Measurements from ENCODE around the gene FLCN.

GRCh38 chr17:17164676-17165075, 72.3 kb downstream of the FLCN start:
- no peak for TF ChIP-seq NFIC (IDR thresholded peaks at IDR 0.05; ENCODE audit: low read depth, low read length)
- TF ChIP-seq CHD2 (IDR thresholded peaks at IDR 0.05; ENCODE audit: borderline replicate concordance, low read depth, low read length) = no peak
- TF ChIP-seq SMC3 (IDR thresholded peaks at IDR 0.05; ENCODE audit: borderline replicate concordance, low read length) = no peak
- TF ChIP-seq, protein P1, sequence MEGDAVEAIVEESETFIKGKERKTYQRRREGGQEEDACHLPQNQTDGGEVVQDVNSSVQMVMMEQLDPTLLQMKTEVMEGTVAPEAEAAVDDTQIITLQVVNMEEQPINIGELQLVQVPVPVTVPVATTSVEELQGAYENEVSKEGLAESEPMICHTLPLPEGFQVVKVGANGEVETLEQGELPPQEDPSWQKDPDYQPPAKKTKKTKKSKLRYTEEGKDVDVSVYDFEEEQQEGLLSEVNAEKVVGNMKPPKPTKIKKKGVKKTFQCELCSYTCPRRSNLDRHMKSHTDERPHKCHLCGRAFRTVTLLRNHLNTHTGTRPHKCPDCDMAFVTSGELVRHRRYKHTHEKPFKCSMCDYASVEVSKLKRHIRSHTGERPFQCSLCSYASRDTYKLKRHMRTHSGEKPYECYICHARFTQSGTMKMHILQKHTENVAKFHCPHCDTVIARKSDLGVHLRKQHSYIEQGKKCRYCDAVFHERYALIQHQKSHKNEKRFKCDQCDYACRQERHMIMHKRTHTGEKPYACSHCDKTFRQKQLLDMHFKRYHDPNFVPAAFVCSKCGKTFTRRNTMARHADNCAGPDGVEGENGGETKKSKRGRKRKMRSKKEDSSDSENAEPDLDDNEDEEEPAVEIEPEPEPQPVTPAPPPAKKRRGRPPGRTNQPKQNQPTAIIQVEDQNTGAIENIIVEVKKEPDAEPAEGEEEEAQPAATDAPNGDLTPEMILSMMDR (IDR thresholded peaks at IDR 0.05 in 2 of 3, conservative IDR thresholded peaks at IDR 0.05 in 1 of 3; ENCODE audit: control insufficient read depth in 2 of 3, extremely low read depth in 1 of 3, insufficient read depth in 1 of 3, low read depth in 3 of 3, low read length in 3 of 3) = no peak
- no peak for TF ChIP-seq MTA3 (IDR thresholded peaks at IDR 0.05; ENCODE audit: borderline replicate concordance, low read length)
- TF ChIP-seq SPI1 (IDR thresholded peaks at IDR 0.05; ENCODE audit: borderline replicate concordance, insufficient read depth, low read depth, low read length) = no peak
- TF ChIP-seq, protein P2, sequence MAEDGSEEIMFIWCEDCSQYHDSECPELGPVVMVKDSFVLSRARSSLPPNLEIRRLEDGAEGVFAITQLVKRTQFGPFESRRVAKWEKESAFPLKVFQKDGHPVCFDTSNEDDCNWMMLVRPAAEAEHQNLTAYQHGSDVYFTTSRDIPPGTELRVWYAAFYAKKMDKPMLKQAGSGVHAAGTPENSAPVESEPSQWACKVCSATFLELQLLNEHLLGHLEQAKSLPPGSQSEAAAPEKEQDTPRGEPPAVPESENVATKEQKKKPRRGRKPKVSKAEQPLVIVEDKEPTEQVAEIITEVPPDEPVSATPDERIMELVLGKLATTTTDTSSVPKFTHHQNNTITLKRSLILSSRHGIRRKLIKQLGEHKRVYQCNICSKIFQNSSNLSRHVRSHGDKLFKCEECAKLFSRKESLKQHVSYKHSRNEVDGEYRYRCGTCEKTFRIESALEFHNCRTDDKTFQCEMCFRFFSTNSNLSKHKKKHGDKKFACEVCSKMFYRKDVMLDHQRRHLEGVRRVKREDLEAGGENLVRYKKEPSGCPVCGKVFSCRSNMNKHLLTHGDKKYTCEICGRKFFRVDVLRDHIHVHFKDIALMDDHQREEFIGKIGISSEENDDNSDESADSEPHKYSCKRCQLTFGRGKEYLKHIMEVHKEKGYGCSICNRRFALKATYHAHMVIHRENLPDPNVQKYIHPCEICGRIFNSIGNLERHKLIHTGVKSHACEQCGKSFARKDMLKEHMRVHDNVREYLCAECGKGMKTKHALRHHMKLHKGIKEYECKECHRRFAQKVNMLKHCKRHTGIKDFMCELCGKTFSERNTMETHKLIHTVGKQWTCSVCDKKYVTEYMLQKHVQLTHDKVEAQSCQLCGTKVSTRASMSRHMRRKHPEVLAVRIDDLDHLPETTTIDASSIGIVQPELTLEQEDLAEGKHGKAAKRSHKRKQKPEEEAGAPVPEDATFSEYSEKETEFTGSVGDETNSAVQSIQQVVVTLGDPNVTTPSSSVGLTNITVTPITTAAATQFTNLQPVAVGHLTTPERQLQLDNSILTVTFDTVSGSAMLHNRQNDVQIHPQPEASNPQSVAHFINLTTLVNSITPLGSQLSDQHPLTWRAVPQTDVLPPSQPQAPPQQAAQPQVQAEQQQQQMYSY (CRISPR knock-in tag; IDR thresholded peaks at IDR 0.05) = no peak
- TF ChIP-seq, protein P3, sequence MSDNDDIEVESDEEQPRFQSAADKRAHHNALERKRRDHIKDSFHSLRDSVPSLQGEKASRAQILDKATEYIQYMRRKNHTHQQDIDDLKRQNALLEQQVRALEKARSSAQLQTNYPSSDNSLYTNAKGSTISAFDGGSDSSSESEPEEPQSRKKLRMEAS (IDR thresholded peaks at IDR 0.05; ENCODE audit: low read depth, low read length) = no peak
